Adrenal gland (tissue), 12 donors: ENCODE data around the gene LDB2. TPM values are rescaled to one million over a fixed set of nuclear protein-coding genes. Genes with fewer than 3 reads are reported as not detected.
"Not testable (repeated sequence)": the region's sequence is repeated elsewhere in the genome, so short reads cannot be mapped to it uniquely, and the experiment has no call there.

Experiments
- DNase-seq, 7 donors: peaks; one replicate each; pipeline ENCODE4 v3.0.0-alpha.2; 2019 to 2020
- H3K27ac ChIP-seq, 5 donors: fragments of 200-600 bp; sonication (generic) in 4 of 5; 1 replicate in 3 of 5; 2 replicates in 2 of 5; pipeline versions ENCODE4 v1.5.1 to v1.8.0; 2016 to 2020; ENCODE audit warnings: mild to moderate bottlenecking in 1 of 5
- H3K27me3 ChIP-seq: fragments of 200-600 bp; 2 replicates; pipeline ENCODE4 v1.8.0; 2021
- H3K36me3 ChIP-seq, 2 donors: fragments of 200-600 bp; replicated peaks in 1 of 2; 1 replicate in 1 of 2; 2 replicates in 1 of 2; pipeline versions ENCODE4 v1.5.1 to v1.8.0; 2018 to 2022
- H3K4me1 ChIP-seq, 2 donors: fragments of 200-600 bp; replicated peaks in 1 of 2; 1 replicate in 1 of 2; 2 replicates in 1 of 2; pipeline versions ENCODE4 v1.5.1 to v1.8.0; 2018 to 2021
- H3K4me3 ChIP-seq, 4 donors: fragments of 200-600 bp; sonication (generic) in 3 of 4; one replicate each; pipeline ENCODE4 v1.5.1; 2016 to 2018
- H3K9me3 ChIP-seq, 3 donors: fragments of 200-600 bp; sonication (generic) in 1 of 3; replicated peaks in 1 of 3; 1 replicate in 2 of 3; 2 replicates in 1 of 3; pipeline versions ENCODE4 v1.5.1 to v1.8.0; 2016 to 2021
- CTCF ChIP-seq, 6 experiments: fragments of 450-650 bp in 4 of 6; fragments of 200-600 bp in 2 of 6; sonication (generic) in 1 of 6; IDR thresholded peaks; 1 replicate in 5 of 6; 2 replicates in 1 of 6; pipeline versions ENCODE4 v1.5.1 to v1.8.0; 2016 to 2021; ENCODE audit warnings: antibody characterized with exemption in 6 of 6, mild to moderate bottlenecking in 2 of 6, moderate library complexity in 1 of 6
- POLR2A ChIP-seq, 2 donors: fragments of 450-650 bp; IDR thresholded peaks; one replicate each; pipeline ENCODE4 v1.6.1; 2017; ENCODE audit warnings: antibody characterized with exemption in 2 of 2, mild to moderate bottlenecking in 2 of 2, moderate library complexity in 1 of 2
- WGBS, 4 donors: extraction: QIAGEN DNeasy Blood & Tissue Kit in 2 of 4; methylation state at CpG; one replicate each; pipeline versions ENCODE4 v1.1.5 to v1.1.7; 2013 to 2017; 5-methylcytosine and 5-hydroxymethylcytosine counted together
- intact Hi-C, 2 donors: fragments of 100-400 bp; cut with DNase I; formaldehyde crosslinking; loops; one replicate each; pipeline versions ENCODE4 v1.14.1 to v1.15.0; 2022 to 2023
- polyA plus RNA-seq, 3 donors: library from polyadenylated mRNA; stranded (reverse); fragments of 200-250 nt in 2 of 3; fragments of 350-450 nt in 1 of 3; fragmentation: Illumina TruSeq in 1 of 3; extraction: RNeasy Lipid Tissue Mini Kit (QIAGEN cat#74804) in 1 of 3; gene quantifications; one replicate each; pipeline ENCODE4 v1.2.3, GENCODE V29; 2013 to 2014
- total RNA-seq, 9 donors: library from RNA; depleted of rRNA in 4 of 9; stranded (reverse); fragments of >200 nt in 4 of 9; fragments of 120-200 nt in 1 of 9; fragmentation: NEBNext Ultra II Directional in 1 of 9; extraction: Animal tissue kit (Norgen Biotek cat#: 25700) in 1 of 9; gene quantifications; one replicate each; pipeline versions ENCODE4 v1.1.0 to v1.2.4, GENCODE V29; 2013 to 2023
- donor health status: healthy with polysubstance abuse.
- donor health status: Bipolar disorder and iron deficiency.
- donor health status: DM: yes; HTN: yes; CAD: no.
- donor health status: DM: no; HTN: no; CAD: no.
- donor health status: DM: no; HTN: no; CAD: no.
- donor health status: DM: yes; HTN: yes; CAD: no.

LDB2 gene
- total and polyA plus RNA-seq, 12 donors = 17.1 to 51.1 (median 27.0) TPM

- H3K36me3 ChIP-seq = no peaks in the 10 kb centered on the region
- 68 to 76% (median 73%) methylated on average over 6 of the region's 6 CpGs for WGBS, 4 donors
- intact Hi-C loops = no loop called here
These were observed 40.1 kb upstream of the LDB2 start for GRCh38 chr4:16938512-16939040.

GRCh38 chr4:16931339-16932305, 33.2 kb upstream of the LDB2 start:
- no peak for DNase-seq
- 76 to 83% (median 78%) methylated on average over 5 of the region's 5 CpGs for WGBS, 4 donors
- Histone ChIP-seq H3K27me3 (no peaks in the 10 kb centered on the region), H3K9me3 (no peaks in the 10 kb centered on the region), H3K36me3 (no peaks in the 10 kb centered on the region), H3K27ac (no peak overlapping the region), H3K4me3 (no peak overlapping the region), H3K4me1 (no peaks in the 10 kb centered on the region)
- TF ChIP-seq CTCF (IDR thresholded peaks at IDR 0.05) = no peak
- no peak for TF ChIP-seq POLR2A (IDR thresholded peaks at IDR 0.05)
- intact Hi-C loops = no loop called here

More at GRCh38 chr4:16938512-16939040, 40.1 kb upstream of the LDB2 start:
- Histone ChIP-seq H3K4me1 (no peaks in the 10 kb centered on the region), H3K4me3 (no peak overlapping the region), H3K27me3 (no peaks in the 10 kb centered on the region), H3K27ac (no peak overlapping the region), H3K9me3 (no peaks in the 10 kb centered on the region)
- no peak for DNase-seq
- TF ChIP-seq CTCF (IDR thresholded peaks at IDR 0.05) (no peak), POLR2A (IDR thresholded peaks at IDR 0.05) (no peak)

- intact Hi-C loops = no loop called here
- Histone ChIP-seq H3K4me1 (no peaks in the 10 kb centered on the region), H3K27ac (no peak overlapping the region), H3K4me3 (no peak overlapping the region), H3K9me3 (no peaks in the 10 kb centered on the region), H3K27me3 (no peaks in the 10 kb centered on the region), H3K36me3 (no peaks in the 10 kb centered on the region)
- TF ChIP-seq POLR2A (IDR thresholded peaks at IDR 0.05) (no peak), CTCF (IDR thresholded peaks at IDR 0.05) (no peak)
- no peak for DNase-seq
- 65 to 86% (median 71%) methylated on average over 1 of the region's 1 CpG for WGBS, 4 donors
These were observed 27.8 kb upstream of the LDB2 start for GRCh38 chr4:16926214-16926613.

- H3K9me3 ChIP-seq, H3K36me3 ChIP-seq, DNase-seq, H3K27me3 ChIP-seq, H3K4me1 ChIP-seq, H3K27ac ChIP-seq, H3K4me3 ChIP-seq: not testable (repeated sequence)
- intact Hi-C loops = loop anchor here in 1 of 2 donors (10.0 kb wide), 1 partner anchor 406 kb away; no protein-coding TSS in a partner anchor
- 92 to 100% (median 96%) methylated on average over 4 of the region's 4 CpGs for WGBS, 4 donors
These were observed 20.3 kb upstream of the LDB2 start for GRCh38 chr4:16918716-16919115.
